GM18499 (cell line): ENCODE results near the gene FA2H.
"Not testable (repeated sequence)": the region's sequence is repeated elsewhere in the genome, so short reads cannot be mapped to it uniquely, and the experiment has no call there.

ENCODE experiments used
- ATAC-seq: cut with Tn5 transposase; IDR thresholded peaks from one replicate; pipeline ENCODE4 v1.9.1; 2021; ENCODE audit warnings: moderate number of reproducible peaks; ENCODE audit not compliant: insufficient read depth, unreplicated experiment

The FA2H gene, protein sequence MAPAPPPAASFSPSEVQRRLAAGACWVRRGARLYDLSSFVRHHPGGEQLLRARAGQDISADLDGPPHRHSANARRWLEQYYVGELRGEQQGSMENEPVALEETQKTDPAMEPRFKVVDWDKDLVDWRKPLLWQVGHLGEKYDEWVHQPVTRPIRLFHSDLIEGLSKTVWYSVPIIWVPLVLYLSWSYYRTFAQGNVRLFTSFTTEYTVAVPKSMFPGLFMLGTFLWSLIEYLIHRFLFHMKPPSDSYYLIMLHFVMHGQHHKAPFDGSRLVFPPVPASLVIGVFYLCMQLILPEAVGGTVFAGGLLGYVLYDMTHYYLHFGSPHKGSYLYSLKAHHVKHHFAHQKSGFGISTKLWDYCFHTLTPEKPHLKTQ

GRCh38 chr16:74774223-74775139 is at the start of gene FA2H:
FA2H (minus strand) TSS chr16:74774820; CDS start chr16:74774755, 65 bp downstream.
- ATAC-seq = no peak

- no peak for ATAC-seq
These were observed 43.2 kb upstream of the FA2H start for GRCh38 chr16:74817851-74818250.

DNA sequence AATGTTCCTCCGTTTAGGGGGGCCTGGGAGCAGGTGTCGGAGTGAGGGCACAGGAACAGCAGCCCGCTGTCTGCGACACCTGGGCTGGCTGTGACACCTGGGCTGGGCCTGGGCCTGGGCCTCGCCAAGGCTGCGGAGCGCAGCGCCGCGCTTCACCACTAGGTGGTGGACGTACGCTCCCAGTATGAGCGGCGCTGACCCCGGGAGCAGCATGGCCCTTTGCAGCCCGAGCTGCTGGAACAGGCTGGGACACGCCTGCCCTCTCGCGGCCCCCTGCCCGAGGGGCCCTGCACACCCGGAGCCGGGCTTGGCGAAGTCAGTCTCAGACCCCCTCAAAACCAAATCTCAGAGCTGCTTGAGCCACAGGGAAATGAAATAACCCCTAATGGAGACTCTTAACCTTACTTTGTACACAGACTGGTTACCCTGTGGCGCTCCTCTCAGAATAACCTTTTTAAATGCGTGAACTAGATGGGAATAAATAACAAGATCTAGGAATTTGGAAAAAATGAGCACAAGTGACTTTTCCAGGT is 38.6 kb upstream of the FA2H start:
- ATAC-seq = peak; percentile 60

- ATAC-seq = no peak
These were observed 37.3 kb upstream of the FA2H start for GRCh38 chr16:74811911-74812310.

DNA sequence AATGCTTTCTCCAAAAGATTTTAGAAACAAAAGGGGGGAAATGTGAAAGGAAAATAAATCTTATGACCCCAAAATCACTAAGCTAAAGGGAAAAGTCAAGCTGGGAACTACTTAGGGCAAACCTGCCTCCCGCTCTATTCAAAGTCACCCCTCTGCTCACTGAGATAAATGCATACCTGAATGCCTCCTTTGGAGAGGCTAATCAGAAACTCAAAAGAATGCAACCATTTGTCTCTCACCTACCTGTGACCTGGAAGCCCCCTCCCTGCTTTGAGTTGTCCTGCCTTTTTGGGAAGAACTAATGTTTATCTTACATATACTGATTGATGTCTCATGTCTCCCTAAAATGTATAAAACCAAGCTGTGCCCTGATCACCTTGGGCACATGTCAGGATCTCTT is 36.6 kb upstream of the FA2H start:
- ATAC-seq = not testable (repeated sequence)

GRCh38 chr16:74807052-74807646 is 32.5 kb upstream of the FA2H start:
- no peak for ATAC-seq

DNA sequence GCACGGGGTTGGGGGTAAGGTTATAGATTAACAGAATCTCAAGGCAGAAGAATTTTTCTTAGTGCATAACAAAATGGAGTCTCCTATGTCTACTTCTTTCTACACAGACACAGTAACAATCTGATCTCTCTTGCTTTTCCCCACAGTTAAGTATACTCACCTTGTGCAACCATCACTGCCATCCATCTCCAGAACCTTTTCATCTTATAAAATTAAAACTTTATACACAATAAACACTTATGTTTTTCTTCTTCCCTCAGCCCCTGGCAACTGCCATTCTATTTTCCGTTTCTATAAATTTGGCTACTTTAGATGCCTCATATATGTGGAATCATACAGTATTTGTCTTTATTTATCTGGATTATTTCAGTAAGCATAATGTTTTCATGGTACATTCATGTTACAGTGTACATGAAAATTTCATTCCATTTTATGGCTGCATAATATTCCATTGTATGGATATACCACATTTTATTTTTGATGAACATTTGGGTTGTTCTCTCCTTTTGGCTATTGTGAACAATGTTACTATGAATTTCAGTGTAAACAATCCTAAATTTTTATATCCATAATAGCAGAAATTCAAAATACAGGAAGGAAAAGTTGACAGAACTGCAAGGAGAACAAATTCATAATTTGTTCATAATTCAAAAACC is 25.7 kb upstream of the FA2H start:
- ATAC-seq = no peak

DNA sequence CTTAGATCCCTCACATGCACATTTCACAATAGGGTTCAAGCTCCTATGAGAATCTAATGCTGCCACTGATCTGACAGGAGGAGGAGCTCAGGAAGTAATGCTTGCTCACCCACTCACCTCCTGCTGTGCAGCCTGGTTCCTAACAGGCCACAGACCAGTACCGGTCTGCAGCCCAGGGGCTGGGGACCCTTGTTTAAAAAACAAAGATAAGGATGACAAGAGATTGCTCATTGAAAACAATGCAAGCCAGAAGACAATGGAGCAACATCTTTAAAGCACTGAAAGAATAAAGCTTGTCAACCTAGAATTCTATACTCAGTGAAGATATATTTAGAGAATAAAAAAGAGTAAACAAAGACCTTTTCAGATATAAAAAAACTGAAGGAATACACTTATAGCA is 22.8 kb upstream of the FA2H start:
- no peak for ATAC-seq

DNA sequence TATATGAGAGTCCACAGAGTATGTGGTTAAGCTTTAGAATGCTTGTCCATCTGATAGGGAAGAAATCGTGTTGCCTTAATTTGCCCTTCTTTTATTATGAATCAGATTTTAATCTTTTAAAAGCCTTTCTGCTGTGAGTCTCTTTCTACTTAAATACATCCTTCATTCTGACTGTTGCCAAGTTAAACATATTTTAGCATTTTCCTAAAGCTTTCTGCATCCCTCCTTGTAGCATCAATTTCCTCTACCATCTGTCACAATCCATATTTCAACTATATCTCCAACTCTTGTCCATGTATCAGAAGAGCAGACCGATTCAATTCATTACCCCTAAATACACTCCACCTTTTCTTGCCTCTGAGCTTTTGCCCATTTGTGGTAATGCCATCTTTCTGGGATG is 20.5 kb upstream of the FA2H start:
- no peak for ATAC-seq

DNA sequence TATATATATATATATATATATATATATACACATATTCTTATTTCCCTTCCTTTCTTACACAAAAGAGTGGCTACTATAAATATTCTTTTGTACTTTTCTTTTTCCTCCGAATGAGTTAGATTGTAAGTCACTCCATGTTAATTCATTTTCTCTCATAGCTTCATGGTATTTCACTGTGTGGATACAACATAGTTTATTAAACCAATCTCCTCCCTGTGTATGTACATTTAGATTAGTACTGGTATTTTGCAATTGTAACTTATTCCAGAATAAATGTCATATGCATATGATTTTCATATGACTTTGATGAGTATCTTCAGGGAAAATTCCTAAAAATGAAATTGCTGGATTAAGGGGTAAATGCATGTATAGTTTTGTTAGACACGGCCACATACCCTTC is 20.0 kb upstream of the FA2H start:
- ATAC-seq = no peak

- no peak for ATAC-seq
These were observed 19.0 kb upstream of the FA2H start for GRCh38 chr16:74793571-74793970.

- no peak for ATAC-seq
These were observed 17.6 kb upstream of the FA2H start for GRCh38 chr16:74792225-74792624.

DNA sequence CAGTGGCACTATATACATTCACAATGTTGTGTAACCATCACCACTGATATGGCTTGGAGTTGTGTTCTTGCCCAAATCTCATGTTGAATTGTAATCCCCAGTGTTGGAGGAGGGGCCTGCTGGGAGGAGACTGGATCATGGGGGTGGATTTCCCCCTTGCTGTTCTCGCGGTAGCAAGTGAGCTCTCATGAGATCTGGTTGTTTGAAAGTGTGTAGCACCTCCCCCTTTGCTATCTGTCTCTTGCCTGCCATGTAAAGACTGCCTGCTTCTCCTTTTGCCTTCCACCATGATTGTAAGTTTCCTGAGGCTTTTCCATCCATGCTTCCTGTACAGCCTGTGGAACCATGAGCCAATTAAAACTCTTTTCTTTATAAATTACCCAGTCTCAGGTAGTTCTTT is 17.1 kb upstream of the FA2H start:
- ATAC-seq = not testable (repeated sequence)

DNA sequence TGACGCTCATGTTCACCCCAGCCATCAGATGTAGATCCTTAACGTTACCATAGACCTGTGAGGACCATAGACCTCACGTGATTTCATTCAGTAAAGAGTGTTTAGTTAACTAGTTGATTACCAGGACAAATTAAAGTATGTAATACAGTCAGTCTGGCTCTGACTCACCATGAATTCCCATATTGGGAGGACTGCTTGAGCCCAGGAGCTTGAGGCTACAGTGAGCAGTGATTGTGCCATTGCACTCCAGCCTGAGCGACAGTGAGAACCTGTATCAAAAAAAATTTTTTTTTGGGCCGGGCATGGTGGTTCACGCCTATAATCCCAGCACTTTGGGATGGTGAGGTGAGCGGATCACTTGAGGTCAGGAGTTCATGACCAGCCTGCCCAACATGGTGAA is 13.5 kb upstream of the FA2H start:
- no peak for ATAC-seq

DNA sequence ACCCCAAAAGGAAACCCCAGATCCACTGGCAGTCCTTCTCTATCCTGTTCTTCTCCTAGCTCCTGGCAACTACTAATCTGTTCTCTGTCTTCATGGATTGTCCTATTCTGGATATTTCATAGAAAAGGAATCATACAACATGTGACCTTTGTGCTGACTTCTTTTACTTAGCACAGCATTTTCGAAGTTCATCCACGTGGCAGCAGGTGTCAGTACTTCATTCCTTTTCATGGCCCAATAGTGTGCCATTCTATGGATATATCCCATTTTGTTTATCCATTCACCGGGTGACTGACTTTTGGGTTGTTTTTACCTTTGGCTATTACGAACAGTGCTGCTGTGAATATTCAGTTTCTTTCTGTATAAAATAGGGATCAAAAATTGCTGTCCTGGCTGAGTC is 10.4 kb upstream of the FA2H start:
- ATAC-seq = no peak

GRCh38 chr16:74778646-74779045 is 4.0 kb upstream of the FA2H start:
- no peak for ATAC-seq

- ATAC-seq = no peak
These were observed 2.3 kb upstream of the FA2H start for GRCh38 chr16:74776926-74777325.

GRCh38 chr16:74775255-74775654 is 635 bp upstream of the FA2H start:
- ATAC-seq = no peak

GRCh38 chr16:74773446-74774222 is 986 bp downstream of the FA2H start:
- no peak for ATAC-seq
